Measurements from ENCODE around the gene NR6A1. TPM values are rescaled to one million over a fixed set of nuclear protein-coding genes. Genes with fewer than 3 reads are reported as not detected.

NR6A1 gene
- total RNA-seq, 1 experiment from 2014 or later, result 0.77 TPM

- POLR2A ChIA-PET (ENCODE audit: unreplicated experiment), result no interaction called here
- Histone ChIP-seq H3K36me3 (ENCODE audit: low read depth, low read length) (no peaks in the 10 kb centered on the region), H3K27me3 (ENCODE audit: low read length) (no peaks in the 10 kb centered on the region), H3K9ac (ENCODE audit: low read length) (no peak within 1 kb of the TSS), H3K9me2 (replicated peaks; ENCODE audit: low read length) (no peaks in the 10 kb centered on the region), H3K4me1 (ENCODE audit: insufficient read depth, low read length) (no peaks in the 10 kb centered on the region), H3K4me3 (ENCODE audit: low read length) (no peak within 1 kb of the TSS), H3K79me2 (ENCODE audit: low read length) (no peaks in the 10 kb centered on the region), H2AFZ (ENCODE audit: low read length) (no peak within 1 kb of the TSS), H3F3A (ENCODE audit: low read length, unreplicated experiment) (no peaks in the 10 kb centered on the region), H3K4me2 (ENCODE audit: low read length) (no peak within 1 kb of the TSS), H3K27ac (ENCODE audit: low read length) (no peak within 1 kb of the TSS), H4K20me1 (ENCODE audit: low read length) (no peaks in the 10 kb centered on the region), H3K9me3 (ENCODE audit: low read length) (no peaks in the 10 kb centered on the region)
- BruUV-seq (replicated peaks), result no TSS peak
- CTCF ChIA-PET, result no interaction called here
- DNase-seq, result no peak
- intact Hi-C loops (cut with micrococcal nuclease), result no loop called here
- no peak for ATAC-seq
- TF ChIP-seq EZH2phosphoT487 (IDR thresholded peaks at IDR 0.05; ENCODE audit: borderline replicate concordance, low read length), result no peak
- no peak for TF ChIP-seq EZH2 (IDR thresholded peaks at IDR 0.05; ENCODE audit: low read length, unreplicated experiment)
- TF ChIP-seq CTCF (conservative IDR thresholded peaks at IDR 0.05; ENCODE audit: low read depth, low read length), result no peak
These were observed 263.9 kb downstream of the NR6A1 start, which contains the start of gene NR5A1 for GRCh38 chr9:124506931-124507879. TSS of gene NR5A1 (minus strand) at chr9:124507399. CDS start at chr9:124503395, 4,004 bp downstream.

- DNase-seq (no peak), ATAC-seq (no peak)
- Histone ChIP-seq H3K4me3 (ENCODE audit: low read length) (no peak overlapping the region), H3F3A (ENCODE audit: low read length, unreplicated experiment) (no peaks in the 10 kb centered on the region), H3K27me3 (ENCODE audit: low read length) (no peaks in the 10 kb centered on the region), H3K4me1 (ENCODE audit: insufficient read depth, low read length) (no peaks in the 10 kb centered on the region), H3K9me2 (replicated peaks; ENCODE audit: low read length) (no peaks in the 10 kb centered on the region), H2AFZ (ENCODE audit: low read length) (no peak overlapping the region), H3K79me2 (ENCODE audit: low read length) (no peaks in the 10 kb centered on the region), H3K27ac (ENCODE audit: low read length) (no peak overlapping the region), H3K9ac (ENCODE audit: low read length) (no peak overlapping the region), H3K36me3 (ENCODE audit: low read depth, low read length) (no peaks in the 10 kb centered on the region), H3K9me3 (ENCODE audit: low read length) (no peaks in the 10 kb centered on the region), H4K20me1 (ENCODE audit: low read length) (no peaks in the 10 kb centered on the region), H3K4me2 (ENCODE audit: low read length) (no peak overlapping the region)
- ChIA-PET CTCF (no interaction called here), POLR2A (ENCODE audit: unreplicated experiment) (no interaction called here)
- TF ChIP-seq EZH2 (IDR thresholded peaks at IDR 0.05; ENCODE audit: low read length, unreplicated experiment) (no peak), CTCF (conservative IDR thresholded peaks at IDR 0.05; ENCODE audit: low read depth, low read length) (no peak), EZH2phosphoT487 (IDR thresholded peaks at IDR 0.05; ENCODE audit: borderline replicate concordance, low read length) (no peak)
- BruUV-seq (replicated peaks), result no TSS peak
- intact Hi-C loops (cut with micrococcal nuclease), result no loop called here
These were observed 264.7 kb downstream of the NR6A1 start for GRCh38 chr9:124506433-124506832.

GRCh38 chr9:124505901-124506346 is 265.2 kb downstream of the NR6A1 start:
- POLR2A ChIA-PET (ENCODE audit: unreplicated experiment), result no interaction called here
- BruUV-seq (replicated peaks), result no TSS peak
- intact Hi-C loops (cut with micrococcal nuclease), result no loop called here
- CTCF ChIA-PET, result no interaction called here
- no peak overlapping the region for H3K4me2 ChIP-seq (ENCODE audit: low read length)
- no peak overlapping the region for H3K9ac ChIP-seq (ENCODE audit: low read length)
- no peaks in the 10 kb centered on the region for H3K79me2 ChIP-seq (ENCODE audit: low read length)
- no peaks in the 10 kb centered on the region for H3F3A ChIP-seq (ENCODE audit: low read length, unreplicated experiment)
- no peaks in the 10 kb centered on the region for H3K4me1 ChIP-seq (ENCODE audit: insufficient read depth, low read length)
- H3K27ac ChIP-seq (ENCODE audit: low read length), result no peak overlapping the region
- no peak for ATAC-seq
- H3K9me3 ChIP-seq (ENCODE audit: low read length), result no peaks in the 10 kb centered on the region
- H3K36me3 ChIP-seq (ENCODE audit: low read depth, low read length), result no peaks in the 10 kb centered on the region
- no peaks in the 10 kb centered on the region for H3K9me2 ChIP-seq (replicated peaks; ENCODE audit: low read length)
- no peak for DNase-seq
- H3K27me3 ChIP-seq (ENCODE audit: low read length), result no peaks in the 10 kb centered on the region
- no peak for TF ChIP-seq EZH2phosphoT487 (IDR thresholded peaks at IDR 0.05; ENCODE audit: borderline replicate concordance, low read length)
- TF ChIP-seq CTCF (conservative IDR thresholded peaks at IDR 0.05; ENCODE audit: low read depth, low read length), result no peak
- no peak for TF ChIP-seq EZH2 (IDR thresholded peaks at IDR 0.05; ENCODE audit: low read length, unreplicated experiment)
- no peak overlapping the region for H2AFZ ChIP-seq (ENCODE audit: low read length)
- H3K4me3 ChIP-seq (ENCODE audit: low read length), result no peak overlapping the region
- H4K20me1 ChIP-seq (ENCODE audit: low read length), result no peaks in the 10 kb centered on the region
